ENCODE data around the gene NBAS.

GRCh38 chr2:15357186-15357585, 203.9 kb downstream of the NBAS start:
- TF ChIP-seq, protein P1, sequence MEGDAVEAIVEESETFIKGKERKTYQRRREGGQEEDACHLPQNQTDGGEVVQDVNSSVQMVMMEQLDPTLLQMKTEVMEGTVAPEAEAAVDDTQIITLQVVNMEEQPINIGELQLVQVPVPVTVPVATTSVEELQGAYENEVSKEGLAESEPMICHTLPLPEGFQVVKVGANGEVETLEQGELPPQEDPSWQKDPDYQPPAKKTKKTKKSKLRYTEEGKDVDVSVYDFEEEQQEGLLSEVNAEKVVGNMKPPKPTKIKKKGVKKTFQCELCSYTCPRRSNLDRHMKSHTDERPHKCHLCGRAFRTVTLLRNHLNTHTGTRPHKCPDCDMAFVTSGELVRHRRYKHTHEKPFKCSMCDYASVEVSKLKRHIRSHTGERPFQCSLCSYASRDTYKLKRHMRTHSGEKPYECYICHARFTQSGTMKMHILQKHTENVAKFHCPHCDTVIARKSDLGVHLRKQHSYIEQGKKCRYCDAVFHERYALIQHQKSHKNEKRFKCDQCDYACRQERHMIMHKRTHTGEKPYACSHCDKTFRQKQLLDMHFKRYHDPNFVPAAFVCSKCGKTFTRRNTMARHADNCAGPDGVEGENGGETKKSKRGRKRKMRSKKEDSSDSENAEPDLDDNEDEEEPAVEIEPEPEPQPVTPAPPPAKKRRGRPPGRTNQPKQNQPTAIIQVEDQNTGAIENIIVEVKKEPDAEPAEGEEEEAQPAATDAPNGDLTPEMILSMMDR (IDR thresholded peaks at IDR 0.05 in 2 of 3, conservative IDR thresholded peaks at IDR 0.05 in 1 of 3; ENCODE audit: control insufficient read depth in 2 of 3, extremely low read depth in 1 of 3, insufficient read depth in 1 of 3, low read depth in 3 of 3, low read length in 3 of 3): no peak
- TF ChIP-seq EP300 (IDR thresholded peaks at IDR 0.05; ENCODE audit: borderline replicate concordance in 1 of 2, control insufficient read depth in 1 of 2, low read depth in 2 of 2, low read length in 2 of 2) (no peak), TAF1 (IDR thresholded peaks at IDR 0.05; ENCODE audit: borderline replicate concordance, low read depth, low read length) (no peak)

Measured in GM12878 (cell line).